Transverse colon (tissue), 4 donors: Measurements from ENCODE around the gene ATP12A. TPM values are rescaled to one million over a fixed set of nuclear protein-coding genes. Genes with fewer than 3 reads are reported as not detected.
A peak's percentile ranks its signal among the peaks of the same experiment; 100 is the strongest.

Source experiments
- DNase-seq: peaks from one replicate; pipeline ENCODE4 v3.0.0-alpha.2; 2019
- H3K27ac ChIP-seq, 4 donors: fragments of 200-600 bp; sonication (generic); 2 replicates each; pipeline ENCODE4 v1.5.1; 2016 to 2018; ENCODE audit warnings: inconsistent platforms in 4 of 4
- H3K27me3 ChIP-seq: fragments of 200-600 bp; sonication (generic); 2 replicates; pipeline ENCODE4 v1.5.1; 2017; ENCODE audit warnings: inconsistent platforms
- H3K36me3 ChIP-seq, 4 donors: fragments of 200-600 bp; sonication (generic); 2 replicates each; pipeline ENCODE4 v1.5.1; 2017 to 2019; ENCODE audit warnings: inconsistent platforms in 4 of 4
- H3K4me1 ChIP-seq, 4 donors: fragments of 200-600 bp; sonication (generic); 2 replicates each; pipeline ENCODE4 v1.5.1; 2017 to 2020; ENCODE audit warnings: inconsistent platforms in 4 of 4
- H3K4me3 ChIP-seq, 4 donors: fragments of 200-600 bp; sonication (generic); 1 replicate in 1 of 4; 2 replicates in 3 of 4; pipeline versions ENCODE4 v1.5.1 to v1.6.1; 2017 to 2019; ENCODE audit warnings: inconsistent platforms in 4 of 4
- H3K9me3 ChIP-seq, 2 donors: fragments of 200-600 bp; sonication (generic); 2 replicates each; pipeline ENCODE4 v1.5.1; 2017 to 2019; ENCODE audit warnings: inconsistent platforms in 2 of 2
- EP300 ChIP-seq: sonication (generic); formaldehyde crosslinking; IDR thresholded peaks from one replicate; pipeline ENCODE4 v1.6.1; 2017; ENCODE audit warnings: antibody characterized with exemption, low read depth
- POLR2A ChIP-seq: fragments of 450-650 bp; IDR thresholded peaks from one replicate; pipeline ENCODE4 v1.6.1; 2016; ENCODE audit warnings: antibody characterized with exemption, mild to moderate bottlenecking, moderate library complexity
- POLR2AphosphoS5 ChIP-seq, 3 donors: sonication (generic); formaldehyde crosslinking; IDR thresholded peaks; one replicate each; pipeline ENCODE4 v1.6.1; 2016; ENCODE audit warnings: antibody characterized with exemption in 3 of 3
- WGBS, 2 donors: methylation state at CpG; one replicate each; pipeline ENCODE4 v1.1.5; 2018; ENCODE audit warnings: low coverage in 1 of 2; 5-methylcytosine and 5-hydroxymethylcytosine counted together
- in situ Hi-C, 4 donors: fragments of 200-750 bp; cut with MboI; loops; one replicate each; pipeline versions ENCODE4 v1.15.0 to v1.15.1; 2017; ENCODE audit warnings: low sequenced_read_pairs in 3 of 4, low pct_ligation_motif_present in 1 of 4, low pct_unique_long_range_greater_than_20kb in 1 of 4
- intact Hi-C: fragments of 100-400 bp; cut with DNase I; formaldehyde crosslinking; loops from one replicate; pipeline ENCODE4 v1.15.1; 2023; ENCODE audit warnings: low total_unique reads
- total RNA-seq, 4 donors: library from RNA; depleted of rRNA; stranded (reverse); fragments of >200 nt; gene quantifications; one replicate each; pipeline ENCODE4 v1.1.0, GENCODE V29; 2016
- TF ChIP-seq, protein P1 (sequence below), 5 experiments: fragments of 200-600 bp in 3 of 5; fragments of 450-650 bp in 2 of 5; sonication (generic) in 3 of 5; IDR thresholded peaks; 1 replicate in 2 of 5; 2 replicates in 3 of 5; pipeline ENCODE4 v1.5.1; 2016 to 2017; ENCODE audit warnings: antibody characterized with exemption in 5 of 5, inconsistent platforms in 3 of 5, mild to moderate bottlenecking in 2 of 5, moderate library complexity in 1 of 5

The ATP12A gene
- total RNA-seq, 4 donors from 2014 or later = 0.14 TPM; not detected in 3

DNA sequence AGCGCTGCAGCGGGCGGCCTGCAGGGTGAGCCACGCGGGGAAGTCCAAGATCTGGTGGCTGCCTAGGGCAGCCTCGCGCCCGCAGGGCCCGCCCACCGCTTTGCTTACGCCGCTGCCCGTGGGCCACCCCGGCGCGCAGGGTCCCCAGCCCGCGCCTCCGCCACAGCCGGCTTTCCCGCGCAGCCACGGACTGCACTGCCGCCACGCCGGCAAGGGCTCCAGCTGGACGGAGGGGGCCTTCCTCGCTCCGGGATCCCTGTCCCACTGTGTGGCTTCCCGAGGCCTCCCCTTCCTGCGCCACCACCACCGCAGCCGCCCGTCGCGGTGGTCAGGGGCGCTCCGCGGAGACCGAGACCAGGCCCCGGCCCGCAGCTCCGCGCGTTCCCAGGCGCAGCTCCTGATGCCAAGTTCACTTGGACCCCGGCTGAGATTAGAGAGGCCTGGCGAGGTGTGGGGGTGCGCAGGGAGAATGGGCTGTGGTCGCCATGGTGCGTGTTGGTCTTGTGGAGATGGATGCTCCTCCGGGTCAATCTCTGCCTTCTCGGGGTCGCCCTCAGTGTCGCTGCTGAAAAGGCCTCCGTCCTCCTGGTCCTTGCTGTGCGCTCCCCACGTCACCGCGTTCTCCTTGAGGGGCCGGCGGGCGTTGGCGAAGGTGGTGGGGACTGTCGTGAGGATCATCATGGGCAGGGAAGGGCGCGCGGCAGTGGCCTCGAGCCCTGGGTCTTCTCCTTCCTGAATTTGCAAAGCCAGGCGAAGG is 65.8 kb downstream of the ATP12A start:
- in situ Hi-C loops = no loop called here
- no peak for DNase-seq
- peaks cover 64% of the 10 kb centered on the region for H3K27me3 ChIP-seq

DNA sequence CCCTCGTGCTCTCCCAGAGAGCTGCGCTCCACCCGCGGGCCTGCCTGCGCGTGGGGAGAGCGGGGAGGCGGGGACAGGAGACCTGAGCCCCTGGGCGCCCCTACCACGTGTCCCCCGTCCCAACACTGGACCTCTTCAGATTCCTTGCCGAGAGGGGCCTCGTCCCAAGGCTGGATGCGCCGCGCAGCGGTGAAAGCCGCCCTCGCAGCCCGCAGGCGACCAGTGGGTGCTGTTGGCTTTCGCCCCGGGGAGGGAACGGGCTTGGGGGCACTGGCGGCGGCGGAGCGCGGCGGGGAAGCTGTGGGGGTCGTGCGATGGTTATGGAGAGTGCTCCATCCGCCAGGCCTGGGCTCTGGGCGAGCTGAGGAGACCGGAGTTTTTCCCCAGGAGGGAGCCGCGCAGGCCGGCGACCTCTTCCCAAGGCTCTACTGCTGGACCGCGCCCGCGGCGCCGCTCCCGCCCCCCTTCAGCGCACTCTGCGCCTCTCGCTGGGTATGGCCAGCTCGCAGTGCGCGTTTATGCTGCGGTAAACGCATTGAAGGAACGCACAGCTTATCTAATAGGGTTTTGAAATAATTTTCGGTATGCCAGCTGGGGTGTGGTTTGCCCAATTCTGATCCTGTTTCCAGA is 66.5 kb downstream of the ATP12A start:
- H3K36me3 ChIP-seq = no peaks in the 10 kb centered on the region
- intact Hi-C loops = no loop called here
- no peaks in the 10 kb centered on the region for H3K9me3 ChIP-seq
- in situ Hi-C loops = no loop called here
- DNase-seq = no peak
- TF ChIP-seq EP300 (no peak), POLR2A (no peak), POLR2AphosphoS5 (IDR thresholded peaks at IDR 0.05) (no peak)
- TF ChIP-seq, protein P1, sequence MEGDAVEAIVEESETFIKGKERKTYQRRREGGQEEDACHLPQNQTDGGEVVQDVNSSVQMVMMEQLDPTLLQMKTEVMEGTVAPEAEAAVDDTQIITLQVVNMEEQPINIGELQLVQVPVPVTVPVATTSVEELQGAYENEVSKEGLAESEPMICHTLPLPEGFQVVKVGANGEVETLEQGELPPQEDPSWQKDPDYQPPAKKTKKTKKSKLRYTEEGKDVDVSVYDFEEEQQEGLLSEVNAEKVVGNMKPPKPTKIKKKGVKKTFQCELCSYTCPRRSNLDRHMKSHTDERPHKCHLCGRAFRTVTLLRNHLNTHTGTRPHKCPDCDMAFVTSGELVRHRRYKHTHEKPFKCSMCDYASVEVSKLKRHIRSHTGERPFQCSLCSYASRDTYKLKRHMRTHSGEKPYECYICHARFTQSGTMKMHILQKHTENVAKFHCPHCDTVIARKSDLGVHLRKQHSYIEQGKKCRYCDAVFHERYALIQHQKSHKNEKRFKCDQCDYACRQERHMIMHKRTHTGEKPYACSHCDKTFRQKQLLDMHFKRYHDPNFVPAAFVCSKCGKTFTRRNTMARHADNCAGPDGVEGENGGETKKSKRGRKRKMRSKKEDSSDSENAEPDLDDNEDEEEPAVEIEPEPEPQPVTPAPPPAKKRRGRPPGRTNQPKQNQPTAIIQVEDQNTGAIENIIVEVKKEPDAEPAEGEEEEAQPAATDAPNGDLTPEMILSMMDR (IDR thresholded peaks at IDR 0.05) = no peak
- 2% methylated on average over 39 of the region's 56 CpGs; no CpG with 5 or more reads in 1 of the 2 donors for WGBS, 2 donors
- H3K4me3 ChIP-seq = peak overlapping the region in 2 of 4 donors; percentile 23 to 45
- peaks cover 64% of the 10 kb centered on the region for H3K27me3 ChIP-seq
- peaks cover 0 to 19% (median 13%) of the 10 kb centered on the region in 4 donors for H3K4me1 ChIP-seq
- no peak overlapping the region for H3K27ac ChIP-seq

More for the DNA sequence above, 65.8 kb downstream of the ATP12A start:
- no peaks in the 10 kb centered on the region for H3K36me3 ChIP-seq
- H3K4me1 ChIP-seq = peaks cover 0 to 19% (median 13%) of the 10 kb centered on the region in 4 donors
- no peaks in the 10 kb centered on the region for H3K9me3 ChIP-seq
- peak overlapping the region in 1 of 4 donors; percentile 45 for H3K4me3 ChIP-seq
- 14% methylated on average over 39 of the region's 70 CpGs; no CpG with 5 or more reads in 1 of the 2 donors for WGBS, 2 donors
- intact Hi-C loops = no loop called here
- TF ChIP-seq, protein P1 (IDR thresholded peaks at IDR 0.05) = no peak
- TF ChIP-seq POLR2AphosphoS5 (IDR thresholded peaks at IDR 0.05) (no peak), EP300 (no peak), POLR2A (no peak)
- H3K27ac ChIP-seq = no peak overlapping the region

DNA sequence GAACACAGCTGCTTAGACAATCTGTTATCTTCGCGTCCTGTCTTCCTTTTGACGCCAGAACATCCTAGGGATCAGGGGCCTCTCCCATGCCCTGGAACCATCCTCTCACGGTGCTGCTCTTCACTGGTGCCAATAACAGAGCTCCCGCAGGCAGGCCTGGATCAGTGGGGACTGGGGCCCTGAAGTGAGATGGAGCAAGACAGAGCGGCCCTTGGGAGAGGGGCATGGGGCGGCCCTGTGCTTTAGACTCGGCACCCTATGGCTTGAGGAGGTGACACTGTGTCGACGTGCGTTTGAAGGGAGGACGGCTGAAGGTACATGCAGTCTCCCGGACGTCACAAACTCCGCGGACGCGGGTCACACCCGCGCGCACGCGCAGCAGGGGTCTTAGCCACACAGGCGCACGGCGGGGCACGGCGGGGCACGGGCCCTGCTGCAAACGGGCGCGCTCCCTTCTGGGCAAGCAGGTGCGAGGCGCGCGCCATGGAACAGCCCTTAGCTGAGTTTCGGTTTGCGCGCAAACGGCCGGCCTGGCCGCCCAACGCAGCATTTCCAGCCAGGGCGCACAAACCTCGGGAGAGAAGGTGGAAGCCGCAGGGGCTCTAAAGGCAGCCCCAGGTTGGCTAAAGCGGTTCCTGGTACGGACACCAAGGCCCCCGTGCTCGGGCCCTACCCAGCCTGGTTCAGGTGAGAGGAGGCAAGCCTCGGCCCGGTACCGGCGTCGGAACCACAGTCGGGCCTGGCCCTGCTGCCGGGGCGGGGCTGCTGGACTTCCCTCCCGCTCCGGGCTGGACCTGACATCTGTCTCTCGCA is 67.2 kb downstream of the ATP12A start:
- in situ Hi-C loops (no loop called here), intact Hi-C loops (no loop called here)
- Histone ChIP-seq H3K36me3 (no peaks in the 10 kb centered on the region), H3K27ac (no peak overlapping the region), H3K27me3 (peaks cover 64% of the 10 kb centered on the region), H3K4me3 (peak overlapping the region in 2 of 4 donors; percentile 23 to 45), H3K9me3 (no peaks in the 10 kb centered on the region), H3K4me1 (peaks cover 0 to 19% (median 13%) of the 10 kb centered on the region in 4 donors)
- TF ChIP-seq EP300 = no peak
- TF ChIP-seq POLR2A = no peak
- TF ChIP-seq, protein P1 (IDR thresholded peaks at IDR 0.05) = no peak
- no peak for TF ChIP-seq POLR2AphosphoS5 (IDR thresholded peaks at IDR 0.05)
- 0 to 4% methylated on average over 2 to 60 of the region's 61 CpGs for WGBS, 2 donors
- DNase-seq = peak; percentile 24

DNA sequence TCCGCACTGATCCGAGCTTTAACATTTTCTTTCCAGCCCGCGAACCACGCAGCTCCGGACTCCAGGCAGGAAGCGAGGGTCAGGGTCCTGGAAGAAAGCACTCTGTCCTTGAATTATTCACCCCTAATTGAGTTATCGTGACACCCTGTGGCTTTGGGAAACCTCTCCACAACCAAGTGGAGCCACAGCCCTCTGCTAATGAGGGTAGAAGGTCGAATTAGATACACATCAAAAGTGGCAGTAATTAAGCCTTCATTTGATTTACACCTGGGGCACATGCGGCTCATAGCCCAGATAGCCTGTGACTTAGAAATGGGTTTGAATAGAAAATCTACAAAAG is 67.8 kb downstream of the ATP12A start:
- TF ChIP-seq EP300 (no peak), POLR2A (no peak), POLR2AphosphoS5 (IDR thresholded peaks at IDR 0.05) (no peak)
- TF ChIP-seq, protein P1 (IDR thresholded peaks at IDR 0.05) = no peak
- no peak for DNase-seq
- 12 to 20% methylated on average over 1 to 10 of the region's 10 CpGs for WGBS, 2 donors
- Histone ChIP-seq H3K36me3 (no peaks in the 10 kb centered on the region), H3K9me3 (no peaks in the 10 kb centered on the region), H3K4me1 (peaks cover 0 to 19% (median 13%) of the 10 kb centered on the region in 4 donors), H3K27me3 (peaks cover 64% of the 10 kb centered on the region), H3K27ac (no peak overlapping the region), H3K4me3 (peak overlapping the region in 2 of 4 donors; percentile 23 to 45)
- in situ Hi-C loops = no loop called here
- intact Hi-C loops = no loop called here
